Right lobe of liver (tissue), 6 donors: Measurements from ENCODE around the gene FAM53A. TPM values are rescaled to one million over a fixed set of nuclear protein-coding genes. Genes with fewer than 3 reads are reported as not detected.

Experiments used
- ATAC-seq, 4 donors: fragments of 200-7000 bp; cut with Tn5 transposase; one replicate each; pipeline ENCODE4 v1.9.1; 2020; ENCODE audit warnings: mild to moderate bottlenecking in 4 of 4, moderate library complexity in 4 of 4
- DNase-seq, 3 donors: peaks; one replicate each; pipeline ENCODE4 v3.0.0-alpha.2; 2020
- H3K27ac ChIP-seq, 3 donors: fragments of 200-600 bp; one replicate each; pipeline ENCODE4 v1.8.0; 2022
- H3K27me3 ChIP-seq, 2 donors: fragments of 200-600 bp; one replicate each; pipeline ENCODE4 v1.8.0; 2022
- H3K36me3 ChIP-seq, 4 donors: fragments of 200-600 bp; sonication (generic) in 1 of 4; one replicate each; pipeline versions ENCODE4 v1.5.1 to v1.8.0; 2017 to 2022; ENCODE audit warnings: control low read depth in 1 of 4
- H3K4me1 ChIP-seq, 4 donors: fragments of 200-600 bp; sonication (generic) in 1 of 4; one replicate each; pipeline versions ENCODE4 v1.5.1 to v1.8.0; 2017 to 2022; ENCODE audit warnings: control low read depth in 1 of 4
- H3K4me3 ChIP-seq, 3 donors: fragments of 200-600 bp; one replicate each; pipeline ENCODE4 v1.8.0; 2022
- H3K9me3 ChIP-seq, 4 donors: fragments of 200-600 bp; sonication (generic) in 1 of 4; one replicate each; pipeline versions ENCODE4 v1.5.1 to v1.8.0; 2017 to 2022; ENCODE audit warnings: control low read depth in 1 of 4
- POLR2A ChIP-seq: fragments of 450-650 bp; IDR thresholded peaks from one replicate; pipeline ENCODE4 v1.6.1; 2017; ENCODE audit warnings: antibody characterized with exemption, mild to moderate bottlenecking
- WGBS: methylation state at CpG from one replicate; pipeline ENCODE4 v1.1.6; 2018; ENCODE audit warnings: low coverage, low lambda C conversion rate; ENCODE audit not compliant: insufficient coverage; ENCODE audit errors: missing lambda C conversion rate; 5-methylcytosine and 5-hydroxymethylcytosine counted together
- intact Hi-C, 2 donors: fragments of 100-400 bp; cut with DNase I; formaldehyde crosslinking; loops; one replicate each; pipeline versions ENCODE4 v1.11.2 to v1.14.1; 2022
- total RNA-seq, 6 experiments: library from RNA; depleted of rRNA in 2 of 6; stranded (reverse); fragments of >200 nt in 2 of 6; fragmentation: NEBNext Ultra II Directional in 3 of 6; extraction: Animal tissue kit (Norgen Biotek cat#: 25700) in 3 of 6; gene quantifications; one replicate each; pipeline versions ENCODE4 v1.1.0 to v1.2.4, GENCODE V29; 2016 to 2023
- TF ChIP-seq, protein P1 (sequence below), 4 donors: fragments of 200-600 bp in 3 of 4; fragments of 450-650 bp in 1 of 4; IDR thresholded peaks; one replicate each; pipeline versions ENCODE4 v1.5.1 to v1.8.0; 2016 to 2022; ENCODE audit warnings: antibody characterized with exemption in 4 of 4, mild to moderate bottlenecking in 2 of 4
- donor health status: DM: no; HTN: yes; CAD: no.
- donor health status: DM: no; HTN: no; CAD: no.
- donor health status: DM: no; HTN: no; CAD: no.
- donor health status: DM: no; HTN: yes; CAD: no.
- donor health status: DM: no; HTN: yes; CAD: no.

The FAM53A gene
- total RNA-seq, 6 experiments from 2014 or later, result 0.56 to 3.5 (median 0.74) TPM

DNA sequence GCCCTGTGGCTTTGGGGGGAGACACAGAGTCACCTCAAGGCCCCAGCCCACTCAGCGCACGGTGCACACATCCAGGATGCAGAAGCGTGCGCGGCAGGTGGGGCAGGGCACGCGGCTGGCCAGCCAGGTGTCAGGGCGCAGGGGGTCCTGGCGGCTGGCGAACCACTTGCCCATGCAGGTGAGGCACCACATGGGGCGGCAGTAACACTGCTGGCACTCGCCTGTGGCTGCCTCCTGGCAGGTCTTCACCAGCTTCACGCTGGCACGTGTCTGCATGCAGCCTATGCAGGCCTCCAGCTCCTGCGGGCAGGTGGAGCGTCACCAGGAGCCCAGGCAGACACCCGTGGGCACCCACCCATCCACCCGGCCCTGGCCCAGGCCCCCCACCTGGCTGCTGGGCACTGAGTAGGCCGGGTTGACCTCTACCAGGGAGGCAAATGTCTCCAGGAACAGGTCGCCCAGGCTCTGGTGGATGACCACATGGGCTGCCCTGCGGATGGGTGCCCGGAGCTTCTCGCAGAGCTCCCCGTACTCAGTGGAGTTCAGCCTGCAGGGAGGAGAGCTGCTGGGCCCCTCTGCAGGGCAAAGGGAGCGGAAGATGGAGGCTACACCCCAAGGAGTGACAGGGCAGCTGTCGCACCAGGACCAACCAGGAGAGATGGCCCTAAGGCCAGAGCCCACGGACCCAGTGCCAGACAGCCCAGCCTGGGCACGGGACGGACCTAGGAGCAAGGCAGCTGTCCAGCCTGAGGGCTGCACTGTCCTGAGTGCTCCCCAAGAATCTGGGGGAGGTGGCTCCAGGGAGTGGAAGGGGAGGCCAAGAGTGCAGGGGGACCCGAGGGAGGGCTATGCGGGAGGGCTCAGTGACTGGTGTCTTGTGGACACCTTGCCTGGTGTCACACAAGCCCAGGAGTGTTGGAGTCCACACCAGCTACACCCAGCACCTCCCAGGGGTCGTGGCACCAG is 33.3 kb upstream of the FAM53A start:
- H3K4me3 ChIP-seq, result no peak overlapping the region
- H3K27me3 ChIP-seq, result no peaks in the 10 kb centered on the region
- intact Hi-C loops, result no loop called here
- ATAC-seq (no peak), DNase-seq (no peak)
- H3K4me1 ChIP-seq, result peaks cover 0 to 46% (median 15%) of the 10 kb centered on the region in 4 donors
- TF ChIP-seq POLR2A, result no peak
- TF ChIP-seq, protein P1, sequence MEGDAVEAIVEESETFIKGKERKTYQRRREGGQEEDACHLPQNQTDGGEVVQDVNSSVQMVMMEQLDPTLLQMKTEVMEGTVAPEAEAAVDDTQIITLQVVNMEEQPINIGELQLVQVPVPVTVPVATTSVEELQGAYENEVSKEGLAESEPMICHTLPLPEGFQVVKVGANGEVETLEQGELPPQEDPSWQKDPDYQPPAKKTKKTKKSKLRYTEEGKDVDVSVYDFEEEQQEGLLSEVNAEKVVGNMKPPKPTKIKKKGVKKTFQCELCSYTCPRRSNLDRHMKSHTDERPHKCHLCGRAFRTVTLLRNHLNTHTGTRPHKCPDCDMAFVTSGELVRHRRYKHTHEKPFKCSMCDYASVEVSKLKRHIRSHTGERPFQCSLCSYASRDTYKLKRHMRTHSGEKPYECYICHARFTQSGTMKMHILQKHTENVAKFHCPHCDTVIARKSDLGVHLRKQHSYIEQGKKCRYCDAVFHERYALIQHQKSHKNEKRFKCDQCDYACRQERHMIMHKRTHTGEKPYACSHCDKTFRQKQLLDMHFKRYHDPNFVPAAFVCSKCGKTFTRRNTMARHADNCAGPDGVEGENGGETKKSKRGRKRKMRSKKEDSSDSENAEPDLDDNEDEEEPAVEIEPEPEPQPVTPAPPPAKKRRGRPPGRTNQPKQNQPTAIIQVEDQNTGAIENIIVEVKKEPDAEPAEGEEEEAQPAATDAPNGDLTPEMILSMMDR (IDR thresholded peaks at IDR 0.05), result no peak
- H3K9me3 ChIP-seq, result no peaks in the 10 kb centered on the region
- H3K36me3 ChIP-seq, result peaks cover 0 to 2% (median 0%) of the 10 kb centered on the region in 4 donors
- peak overlapping the region in 2 of 3 donors; percentile 80 to 94 for H3K27ac ChIP-seq
- WGBS, result 96% methylated on average over 10 of the region's 32 CpGs

DNA sequence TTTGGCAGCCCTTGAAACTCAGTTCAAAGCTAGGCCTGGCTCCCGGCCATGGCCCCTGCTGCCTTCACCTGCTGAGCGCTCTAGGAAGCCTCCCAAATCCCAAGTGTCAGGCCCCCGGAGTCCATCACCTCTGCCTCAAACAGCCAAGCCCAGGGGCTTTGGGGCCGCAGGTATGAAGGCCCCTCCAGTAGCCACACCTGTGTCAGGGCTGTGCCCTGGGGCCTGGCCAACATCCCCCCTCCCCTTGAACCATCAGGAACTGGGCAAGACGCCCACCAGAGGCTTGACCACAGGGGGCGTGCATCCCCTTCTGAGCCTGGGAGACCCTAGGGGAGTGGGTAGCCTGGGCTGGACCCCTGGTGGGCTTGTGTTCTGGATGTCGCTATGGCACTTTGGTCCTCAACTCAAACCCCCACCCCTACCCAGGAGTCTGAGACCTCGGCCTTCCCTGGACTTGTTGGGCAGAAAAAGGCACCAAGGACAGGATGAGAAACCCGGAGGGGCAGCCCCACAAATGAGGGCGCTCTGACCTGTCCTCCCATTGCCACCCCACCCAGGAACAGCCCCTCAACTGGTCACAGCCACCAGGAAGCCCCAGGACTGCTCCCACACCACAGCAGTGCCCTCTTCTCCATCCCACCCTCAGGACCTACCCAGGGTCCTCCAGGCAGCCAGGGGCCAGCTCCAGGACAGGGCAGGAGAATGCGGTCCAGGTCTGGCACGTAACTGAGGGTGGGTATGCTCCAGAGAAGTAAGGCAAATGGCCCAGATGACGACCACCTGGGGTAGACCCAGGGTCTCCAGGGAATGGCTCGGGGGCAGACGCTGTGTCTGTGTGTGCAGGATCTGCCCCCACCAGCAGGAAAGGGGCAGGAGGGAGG is 32.2 kb upstream of the FAM53A start:
- Histone ChIP-seq H3K27me3 (no peaks in the 10 kb centered on the region), H3K4me1 (peaks cover 0 to 38% (median 15%) of the 10 kb centered on the region in 4 donors), H3K9me3 (no peaks in the 10 kb centered on the region), H3K36me3 (peaks cover 0 to 2% (median 0%) of the 10 kb centered on the region in 4 donors), H3K4me3 (no peak overlapping the region), H3K27ac (no peak overlapping the region)
- TF ChIP-seq, protein P1 (IDR thresholded peaks at IDR 0.05), result no peak
- no peak for TF ChIP-seq POLR2A
- intact Hi-C loops, result no loop called here
- 81% methylated on average over 6 of the region's 15 CpGs for WGBS
- ATAC-seq (no peak), DNase-seq (no peak)

DNA sequence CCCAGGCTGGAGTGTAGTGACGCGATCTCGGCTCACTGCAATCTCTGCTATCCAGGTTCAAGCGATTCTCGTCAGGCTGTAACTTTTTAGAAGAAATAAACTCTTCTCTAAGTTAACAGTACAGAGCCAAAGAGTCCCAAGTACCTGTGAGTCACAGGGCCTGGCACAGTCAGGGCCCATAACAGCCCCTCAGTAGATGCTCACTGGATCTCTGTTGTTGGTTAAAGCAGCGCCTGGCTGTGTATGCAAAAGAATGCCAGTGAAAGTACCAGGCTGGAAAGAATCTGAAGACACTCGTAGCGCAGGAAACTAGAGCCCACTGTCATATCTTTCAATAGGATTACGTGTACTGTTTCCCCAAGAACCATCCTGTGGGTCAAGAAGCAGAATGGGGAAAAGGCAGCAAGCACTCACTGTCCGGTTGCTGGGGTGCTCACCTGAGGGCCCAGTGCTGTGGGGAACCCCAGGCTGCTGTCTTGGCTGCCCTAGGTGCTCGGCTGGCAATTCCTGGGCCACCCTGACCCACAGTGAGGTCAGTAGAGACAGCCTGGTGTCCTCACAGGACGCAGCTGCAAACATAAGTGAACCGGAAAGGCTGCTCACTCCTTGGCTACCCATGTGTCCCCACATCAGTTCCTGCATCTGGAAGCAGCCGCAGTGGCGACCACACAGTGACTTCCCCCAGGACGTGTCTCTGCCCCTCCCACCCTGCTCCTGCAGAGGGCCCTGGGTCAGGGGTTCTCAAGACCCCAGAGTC is 31.1 kb upstream of the FAM53A start:
- peaks cover 0 to 46% (median 19%) of the 10 kb centered on the region in 4 donors for H3K4me1 ChIP-seq
- ATAC-seq (no peak), DNase-seq (no peak)
- H3K9me3 ChIP-seq, result no peaks in the 10 kb centered on the region
- H3K4me3 ChIP-seq, result no peak overlapping the region
- TF ChIP-seq, protein P1 (IDR thresholded peaks at IDR 0.05), result no peak
- TF ChIP-seq POLR2A, result no peak
- H3K27ac ChIP-seq, result no peak overlapping the region
- no peaks in the 10 kb centered on the region for H3K27me3 ChIP-seq
- H3K36me3 ChIP-seq, result peaks cover 0 to 2% (median 0%) of the 10 kb centered on the region in 4 donors
- intact Hi-C loops, result no loop called here
- 65% methylated on average over 10 of the region's 16 CpGs for WGBS
